Stimulated activated CD8-positive, alpha-beta memory T cell treated with anti-CD3 and anti-CD28 coated beads, Interleukin-15, amount 100 ng/mL, for 4 hours (primary cell): ENCODE data around the gene ZNF83.
"Not testable (repeated sequence)": the region's sequence is repeated elsewhere in the genome, so short reads cannot be mapped to it uniquely, and the experiment has no call there.

Experiments used
- DNase-seq, 2 donors: peaks; one replicate each; pipeline ENCODE4 v3.0.0-alpha.2; 2020; ENCODE audit warnings: low read depth in 2 of 2

ZNF83 gene

GRCh38 chr19:52639996-52640395, 1.8 kb upstream of the ZNF83 start:
- DNase-seq = no peak

DNA sequence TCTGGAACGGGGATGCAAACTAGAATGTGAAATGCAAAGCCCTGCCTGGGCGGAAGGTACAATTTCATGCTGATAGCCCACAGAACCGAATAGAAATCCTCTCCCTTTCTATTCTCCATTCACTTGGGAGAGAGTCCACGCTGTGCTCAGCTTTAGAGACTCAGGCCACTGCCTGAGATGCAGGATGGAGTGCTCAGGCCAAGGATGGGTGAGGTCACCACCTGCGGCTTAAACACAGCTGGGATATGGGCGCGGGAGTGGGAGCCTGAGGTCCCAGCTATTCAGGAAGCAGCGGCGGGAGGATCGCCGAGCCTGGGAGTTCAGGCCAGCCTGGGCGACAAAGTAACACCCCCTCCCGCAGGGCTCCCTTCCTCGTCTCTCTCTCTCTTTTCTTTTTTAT, 446 bp upstream of the ZNF83 start:
- no peak for DNase-seq

- no peak for DNase-seq
Measured at GRCh38 chr19:52635786-52636570, 2.2 kb downstream of the ZNF83 start.

- DNase-seq = not testable (repeated sequence)
Measured at GRCh38 chr19:52627441-52627840, 10.7 kb downstream of the ZNF83 start.

DNA sequence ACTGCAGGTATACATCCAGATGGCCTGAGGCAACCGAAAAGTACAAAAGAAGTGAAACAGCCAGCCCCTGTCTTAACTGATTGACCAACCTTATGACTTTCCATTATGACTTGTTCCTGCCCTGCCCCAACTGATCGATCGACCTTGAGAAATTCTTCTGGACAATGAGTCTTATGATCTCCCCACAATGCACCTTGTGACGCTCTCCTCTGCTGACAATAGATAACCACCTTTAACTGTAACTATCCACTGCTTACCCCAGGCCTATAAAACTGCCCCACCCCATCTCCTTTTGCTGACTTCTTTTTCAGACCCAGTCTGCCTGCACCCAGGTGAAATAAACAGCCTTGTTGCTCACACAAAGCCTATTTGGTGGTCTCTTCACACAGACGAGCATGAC, 11.2 kb downstream of the ZNF83 start:
- no peak for DNase-seq

DNA sequence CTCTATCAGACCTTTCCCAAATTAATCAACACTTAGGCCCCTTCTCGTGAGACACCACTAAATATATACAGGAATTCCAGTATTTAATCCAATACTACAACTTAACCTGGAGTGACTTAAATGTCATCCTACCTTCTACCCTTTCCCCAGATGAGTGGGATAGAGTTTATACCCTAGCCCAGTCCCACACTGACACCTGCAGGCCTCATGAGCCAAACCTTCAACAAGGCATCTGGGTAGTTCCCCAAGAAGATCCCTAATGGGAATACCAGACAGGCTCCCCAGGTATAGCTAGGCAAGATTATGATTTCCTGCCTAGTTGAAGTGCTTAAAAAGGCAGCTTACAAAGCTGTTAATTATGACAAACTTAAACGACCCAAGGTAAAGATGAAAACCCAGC, 15.9 kb downstream of the ZNF83 start:
- no peak for DNase-seq

DNA sequence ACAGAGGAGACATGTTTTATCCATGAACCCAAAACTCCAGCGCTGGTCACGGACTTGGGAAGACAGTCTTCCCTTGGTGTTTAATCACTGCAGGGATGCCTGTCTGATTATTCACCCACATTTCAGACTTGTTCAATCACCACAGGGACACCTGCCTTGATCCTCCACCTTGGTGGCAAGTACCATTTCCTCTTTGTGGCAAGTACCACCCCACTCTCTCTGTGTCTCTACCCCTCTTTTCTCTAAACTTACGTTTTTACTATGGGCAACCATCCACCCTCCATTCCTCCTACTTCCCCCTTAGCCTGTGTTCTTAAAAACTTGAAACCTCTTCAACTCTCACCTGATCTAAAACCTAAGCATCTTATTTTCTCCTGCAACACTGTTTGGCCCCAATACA, 16.8 kb downstream of the ZNF83 start:
- no peak for DNase-seq

DNA sequence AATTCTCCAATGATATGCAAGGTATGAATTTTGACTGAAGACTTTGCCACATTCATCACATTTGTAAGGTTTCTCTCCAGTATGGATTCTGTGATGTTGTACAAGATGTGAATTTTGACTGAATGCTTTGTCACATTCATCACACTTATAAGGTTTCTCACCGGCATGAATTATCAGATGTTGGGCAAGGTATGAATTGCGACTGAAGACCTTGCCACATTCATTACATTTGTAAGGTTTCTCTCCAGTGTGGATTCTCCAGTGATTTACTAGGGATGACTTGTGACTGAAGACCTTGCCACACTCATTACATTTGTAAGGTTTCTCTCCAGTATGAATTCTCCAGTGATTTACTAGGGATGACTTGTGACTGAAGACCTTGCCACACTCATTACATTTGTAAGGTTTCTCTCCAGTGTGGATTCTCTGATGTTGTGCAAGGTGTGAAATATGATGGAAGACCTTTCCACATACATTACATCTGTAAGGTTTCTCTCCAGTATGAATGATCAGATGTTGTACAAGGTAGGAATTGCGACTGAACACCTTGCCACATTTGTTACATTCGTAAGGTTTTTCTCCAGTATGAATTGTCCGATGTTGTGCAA, 24.8 kb downstream of the ZNF83 start:
- no peak for DNase-seq

GRCh38 chr19:52603558-52604207, 34.5 kb downstream of the ZNF83 start:
- no peak for DNase-seq

DNA sequence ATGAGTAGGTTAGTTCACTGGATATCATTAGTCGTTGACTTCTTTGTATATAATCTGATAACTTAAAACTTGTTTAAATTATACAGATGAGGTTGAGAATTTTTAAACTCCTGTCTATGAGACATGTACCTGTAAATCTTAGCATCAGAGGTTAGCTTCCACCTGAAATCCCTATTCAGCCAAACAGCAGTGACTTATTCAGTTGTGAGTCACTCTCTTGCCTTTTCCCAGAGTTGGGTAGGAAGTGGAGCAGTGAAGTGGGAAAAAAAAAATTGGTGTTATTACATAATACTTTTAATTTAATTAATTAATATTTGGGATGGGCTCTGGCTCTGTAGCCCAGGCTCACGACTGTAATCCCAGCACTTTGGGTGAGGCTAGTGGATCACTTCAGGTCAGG, 35.2 kb downstream of the ZNF83 start:
- no peak for DNase-seq

DNA sequence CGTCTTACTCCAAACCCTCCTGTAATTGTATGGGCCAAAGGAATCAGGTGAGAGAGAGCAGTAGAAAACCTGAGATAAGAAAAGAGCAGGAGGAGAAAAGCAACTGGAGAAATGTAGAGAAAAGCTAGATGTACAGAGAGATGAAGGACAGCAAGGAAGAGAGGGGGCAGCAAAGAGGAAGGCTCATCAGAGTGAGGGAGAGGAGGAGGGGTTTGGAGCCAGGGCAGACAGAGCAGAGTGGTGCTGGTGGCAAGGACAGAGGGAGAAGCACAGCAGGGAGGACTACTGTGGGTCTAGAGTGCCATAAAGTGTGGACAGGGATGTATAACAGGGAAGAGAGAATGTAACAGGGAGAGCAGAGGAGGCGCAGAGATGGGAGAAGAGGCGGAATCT, 36.2 kb downstream of the ZNF83 start:
- DNase-seq = not testable (repeated sequence)

DNA sequence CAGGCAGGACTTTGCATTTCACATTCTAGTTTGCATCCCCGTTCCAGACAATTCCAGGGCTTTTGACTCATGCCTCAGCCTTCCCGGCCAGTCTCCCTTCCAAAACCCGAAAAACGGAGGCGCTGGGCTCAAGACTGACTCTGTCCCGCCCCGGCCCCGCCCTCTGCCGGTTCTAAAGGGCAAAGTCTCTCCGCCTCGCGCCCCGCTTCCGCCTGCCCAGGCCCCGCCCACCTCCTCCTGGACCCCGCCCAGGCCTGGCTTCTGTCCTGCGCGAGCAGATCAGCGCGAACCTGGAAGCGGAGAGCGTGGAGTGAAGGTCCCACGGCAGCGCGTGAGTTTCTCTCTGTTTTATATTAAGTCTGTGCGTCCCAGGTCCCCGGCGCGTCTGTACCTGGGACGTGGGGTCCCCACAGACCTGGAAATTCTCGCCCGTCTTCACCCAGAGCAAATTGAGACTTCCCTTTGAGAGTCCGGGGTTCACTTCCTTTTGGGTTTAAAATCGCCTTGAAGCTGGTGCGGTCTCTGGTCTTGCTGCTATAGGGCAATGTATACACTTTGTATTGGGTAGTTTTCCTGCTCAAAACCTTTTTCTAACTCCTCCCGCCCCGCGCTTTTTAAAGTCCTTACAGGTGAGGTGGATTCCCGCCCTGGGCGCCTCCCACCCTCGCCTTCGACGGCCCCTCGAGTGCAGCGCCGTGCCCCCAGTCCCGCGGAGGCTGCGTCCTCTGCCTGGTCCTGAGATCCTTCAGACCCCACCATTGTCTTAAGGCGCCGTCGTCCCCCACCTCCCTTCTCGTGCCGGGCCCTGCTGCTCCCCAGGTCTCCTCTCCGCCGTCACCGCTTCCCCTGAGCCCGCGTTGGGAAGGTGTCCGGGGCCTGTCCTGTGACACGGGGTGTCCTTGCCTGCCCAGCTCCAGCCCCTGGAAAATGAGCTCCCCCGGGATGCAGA, 36.9 kb downstream of the ZNF83 start:
- DNase-seq = peak; percentile 84 to 88

GRCh38 chr19:52600639-52601024, 37.5 kb downstream of the ZNF83 start:
- no peak for DNase-seq

- no peak for DNase-seq
Measured at GRCh38 chr19:52599241-52599640, 38.9 kb downstream of the ZNF83 start.

GRCh38 chr19:52593441-52593840, 44.7 kb downstream of the ZNF83 start:
- not testable (repeated sequence) for DNase-seq

GRCh38 chr19:52592301-52592700, 45.9 kb downstream of the ZNF83 start:
- DNase-seq = no peak

- DNase-seq = no peak
Measured at GRCh38 chr19:52590728-52591127, 47.4 kb downstream of the ZNF83 start.

DNA sequence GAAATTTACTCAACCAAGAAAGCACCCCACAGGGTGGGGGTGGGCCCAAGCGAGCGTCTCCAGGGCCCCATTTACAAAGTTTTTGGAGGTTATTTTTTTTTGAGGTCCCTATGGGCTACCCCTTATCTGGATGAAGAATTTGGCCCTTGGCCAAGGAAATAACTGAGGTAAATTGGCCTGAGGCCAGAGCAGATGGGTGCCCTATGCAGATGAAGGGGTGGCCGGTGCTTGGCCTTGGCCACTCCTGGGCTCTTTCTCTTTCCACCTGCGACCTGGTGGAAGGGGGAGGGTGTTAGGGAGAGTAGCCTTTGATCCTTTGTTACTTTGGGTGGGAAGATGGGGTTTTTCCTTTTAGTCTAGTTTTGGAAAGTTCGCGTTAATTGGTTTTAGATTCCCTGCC, 52.6 kb downstream of the ZNF83 start:
- DNase-seq = no peak

DNA sequence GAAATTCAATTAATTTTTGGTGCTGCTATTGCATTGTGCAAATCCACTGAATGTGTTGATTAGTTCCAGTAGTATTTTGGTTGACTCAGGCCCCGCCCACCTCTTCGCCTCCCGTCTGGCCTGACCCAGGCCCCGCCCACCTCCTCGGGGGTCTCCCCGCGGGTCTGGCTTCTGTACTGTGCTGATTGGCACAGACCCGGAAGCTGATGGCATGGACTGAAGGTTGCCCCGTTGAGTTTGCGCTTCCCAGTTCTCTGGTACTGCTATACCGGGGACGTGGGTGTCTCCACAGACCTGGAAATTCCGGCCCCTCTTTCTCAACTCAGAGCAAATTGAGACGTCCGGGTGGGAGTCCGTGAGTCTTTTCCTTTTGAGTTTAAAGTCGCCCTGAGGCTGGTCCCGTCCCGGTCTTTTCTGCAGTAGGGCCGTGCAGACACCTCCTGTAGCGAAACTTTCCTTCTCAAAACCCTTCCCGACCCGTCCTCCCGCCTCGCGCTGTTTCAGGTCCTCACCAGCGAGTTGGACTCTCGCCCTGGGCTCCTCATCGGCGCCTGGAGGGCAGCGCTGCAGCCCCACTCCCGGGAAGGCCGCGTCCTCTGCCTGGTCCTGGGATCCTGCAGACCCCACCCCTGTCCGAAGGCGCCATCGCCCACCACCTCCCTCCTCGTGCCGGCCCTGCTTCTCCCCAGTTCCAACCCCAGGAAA, 53.3 kb downstream of the ZNF83 start:
- DNase-seq = no peak

GRCh38 chr19:52570000-52570861, 67.9 kb downstream of the ZNF83 start, which contains the start of gene ZNF701:
TSS of gene ZNF701 (plus strand) at chr19:52570287. CDS start at chr19:52574148, 3,861 bp downstream.
- peak; percentile 86 to 88 for DNase-seq
